ENCODE measurements around the gene ARMH3.
A peak's percentile ranks its signal among the peaks of the same experiment; 100 is the strongest.
"Not testable (repeated sequence)": the region's sequence is repeated elsewhere in the genome, so short reads cannot be mapped to it uniquely, and the experiment has no call there.

ARMH3 gene, protein sequence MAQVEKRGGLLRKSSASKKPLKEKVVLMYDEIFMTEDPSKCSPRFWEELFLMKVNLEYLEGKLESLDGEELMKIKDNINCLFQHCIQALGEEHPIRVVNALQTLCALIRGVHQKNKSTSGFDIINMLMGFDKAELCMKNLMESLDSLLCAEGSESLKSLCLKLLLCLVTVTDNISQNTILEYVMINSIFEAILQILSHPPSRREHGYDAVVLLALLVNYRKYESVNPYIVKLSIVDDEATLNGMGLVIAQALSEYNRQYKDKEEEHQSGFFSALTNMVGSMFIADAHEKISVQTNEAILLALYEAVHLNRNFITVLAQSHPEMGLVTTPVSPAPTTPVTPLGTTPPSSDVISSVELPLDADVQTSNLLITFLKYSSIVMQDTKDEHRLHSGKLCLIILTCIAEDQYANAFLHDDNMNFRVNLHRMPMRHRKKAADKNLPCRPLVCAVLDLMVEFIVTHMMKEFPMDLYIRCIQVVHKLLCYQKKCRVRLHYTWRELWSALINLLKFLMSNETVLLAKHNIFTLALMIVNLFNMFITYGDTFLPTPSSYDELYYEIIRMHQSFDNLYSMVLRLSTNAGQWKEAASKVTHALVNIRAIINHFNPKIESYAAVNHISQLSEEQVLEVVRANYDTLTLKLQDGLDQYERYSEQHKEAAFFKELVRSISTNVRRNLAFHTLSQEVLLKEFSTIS

GRCh38 chr10:102055647-102056419 lies at the start of gene ARMH3:
TSS of gene ARMH3 (minus strand) at chr10:102056173. CDS start at chr10:102040114, 16,059 bp downstream.
- peak; percentile 93 for DNase-seq

- no peak for DNase-seq
Observed at GRCh38 chr10:102102421-102102820, 46.4 kb upstream of the ARMH3 start.

DNA sequence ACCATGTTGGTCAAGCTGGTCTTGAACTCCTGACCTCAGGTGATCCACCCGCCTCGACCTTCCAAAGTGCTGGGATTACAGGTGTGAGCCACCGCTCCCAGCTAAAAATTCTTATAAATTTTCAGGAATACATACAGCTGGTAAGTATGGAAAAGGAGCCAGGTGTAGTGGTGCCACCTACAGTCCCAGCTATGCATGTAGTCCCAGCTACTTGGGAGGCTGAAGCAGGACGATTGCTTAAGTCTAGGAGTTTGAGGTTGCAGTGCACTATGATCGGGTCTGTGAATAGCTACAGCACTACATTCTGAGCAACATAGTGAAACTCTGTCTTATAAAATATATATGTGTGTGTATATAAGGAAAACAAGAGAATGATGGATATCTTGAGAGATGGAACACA lies 45.2 kb upstream of the ARMH3 start:
- DNase-seq = no peak

DNA sequence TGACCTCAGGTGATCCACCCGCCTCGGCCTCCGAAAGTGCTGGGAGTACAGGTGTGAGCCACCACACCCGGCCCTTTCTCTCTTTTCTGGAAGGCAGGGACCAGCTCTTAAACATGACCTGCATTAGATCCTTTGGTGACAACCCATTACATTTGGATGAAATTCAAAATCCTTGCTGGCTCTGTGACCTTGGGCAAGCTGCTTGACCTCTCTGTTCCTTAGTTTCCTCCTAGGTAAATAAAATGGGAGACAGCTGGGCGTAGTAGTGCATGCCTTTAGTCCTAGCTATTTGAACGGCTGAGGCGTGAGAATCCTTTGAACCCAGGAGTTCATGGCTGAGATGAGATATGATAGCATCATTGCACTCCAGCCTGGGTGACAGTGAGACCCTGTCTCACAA lies 40.5 kb upstream of the ARMH3 start:
- no peak for DNase-seq

DNA sequence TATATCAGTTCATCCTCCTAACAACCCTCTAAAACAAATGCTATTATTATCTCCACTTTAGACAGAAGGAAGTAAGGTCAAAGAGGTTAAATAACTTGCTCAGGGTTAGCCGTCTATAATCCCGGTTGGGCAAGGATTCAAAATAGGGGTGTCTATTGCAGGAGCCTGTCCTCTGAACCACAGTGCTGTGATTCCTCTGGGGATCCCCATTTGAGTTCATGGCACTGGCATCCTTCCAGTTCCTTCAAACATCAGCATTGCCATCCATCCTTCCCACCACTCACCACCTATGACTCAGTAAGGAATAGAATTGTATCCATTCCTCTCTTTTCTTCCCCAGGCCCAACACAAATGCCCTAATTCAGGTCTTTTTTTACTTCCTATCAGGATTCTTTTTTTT lies 34.8 kb upstream of the ARMH3 start:
- DNase-seq = no peak

GRCh38 chr10:102086196-102086595 lies 30.2 kb upstream of the ARMH3 start:
- DNase-seq = no peak

DNA sequence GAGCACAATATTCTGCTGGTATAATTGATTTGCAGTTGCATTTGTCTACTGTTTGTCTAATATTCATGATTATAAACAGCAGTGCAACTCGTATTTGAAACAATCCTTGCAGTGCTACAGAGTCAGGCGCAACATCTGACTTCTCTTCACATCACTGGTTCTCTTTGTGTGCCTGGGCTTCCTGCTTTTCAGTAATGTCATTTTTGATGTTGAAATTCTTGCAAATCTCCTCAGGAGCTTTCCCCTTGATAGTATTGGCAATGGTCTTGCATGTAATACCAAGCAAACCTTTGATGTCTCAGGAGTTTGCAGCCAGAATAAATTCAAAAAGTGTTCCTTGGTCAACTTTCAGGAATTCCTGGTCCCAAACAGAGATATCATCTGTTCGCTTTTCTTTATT lies 29.4 kb upstream of the ARMH3 start:
- DNase-seq = no peak

DNA sequence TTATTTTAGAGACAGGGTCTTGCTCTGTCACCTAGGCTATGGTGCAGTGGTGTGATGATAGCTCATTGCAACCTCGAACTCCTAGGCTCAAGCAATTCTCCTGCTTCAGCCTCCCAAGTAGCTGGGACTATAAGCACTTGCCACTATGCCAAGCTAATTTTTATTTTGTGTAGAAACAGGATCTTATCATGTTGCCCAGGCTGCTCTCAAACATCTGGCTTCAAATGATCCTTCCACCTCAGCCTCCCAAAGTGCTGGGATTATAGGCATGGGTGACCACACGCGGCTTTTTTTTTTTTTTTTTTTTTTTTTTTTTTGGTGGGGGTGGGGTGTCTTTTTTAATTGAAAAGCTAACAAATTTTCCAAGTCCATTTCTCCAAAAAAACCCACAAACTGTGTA lies 27.6 kb upstream of the ARMH3 start:
- no peak for DNase-seq

DNA sequence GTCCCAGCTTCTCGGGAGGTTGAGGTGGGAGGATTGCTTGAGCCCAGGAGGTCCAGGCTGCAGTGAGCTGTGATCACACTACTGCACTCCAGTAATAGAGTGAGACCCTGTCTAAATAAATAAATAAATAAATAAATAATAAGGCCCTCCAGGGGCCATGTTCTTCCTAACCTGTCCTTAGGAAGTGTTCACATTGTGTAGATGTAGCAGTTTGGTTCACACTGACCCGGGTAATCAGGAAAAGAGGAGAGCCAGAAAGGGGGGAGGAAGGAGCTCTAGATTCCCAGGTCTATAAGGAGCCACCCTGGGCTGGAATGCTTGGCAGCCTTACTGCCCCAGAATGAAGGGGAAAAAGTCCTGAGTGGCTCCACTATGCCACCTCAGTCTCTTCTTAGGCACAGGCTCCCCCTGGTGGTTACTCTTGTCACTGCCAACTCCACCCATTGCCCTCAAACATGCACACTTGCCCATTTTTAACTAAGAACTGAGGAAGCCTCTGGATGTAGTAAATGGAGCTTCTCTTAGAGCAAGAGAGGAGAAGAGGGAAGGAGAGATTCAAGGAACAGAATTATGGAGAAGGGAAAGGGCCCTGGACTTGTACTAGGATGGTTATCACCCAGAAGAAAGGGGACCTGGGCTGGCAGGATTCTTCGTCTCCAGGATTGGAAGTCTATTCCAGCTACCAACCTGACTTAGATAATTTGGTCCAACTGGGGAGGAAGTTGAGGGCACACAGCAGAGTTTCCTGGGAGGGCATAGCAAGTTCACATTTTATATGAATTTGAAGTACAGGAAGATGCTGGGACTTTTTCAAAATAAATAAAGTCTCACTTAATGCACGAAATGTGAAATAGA lies 16.9 kb upstream of the ARMH3 start:
- DNase-seq = peak; percentile 57

DNA sequence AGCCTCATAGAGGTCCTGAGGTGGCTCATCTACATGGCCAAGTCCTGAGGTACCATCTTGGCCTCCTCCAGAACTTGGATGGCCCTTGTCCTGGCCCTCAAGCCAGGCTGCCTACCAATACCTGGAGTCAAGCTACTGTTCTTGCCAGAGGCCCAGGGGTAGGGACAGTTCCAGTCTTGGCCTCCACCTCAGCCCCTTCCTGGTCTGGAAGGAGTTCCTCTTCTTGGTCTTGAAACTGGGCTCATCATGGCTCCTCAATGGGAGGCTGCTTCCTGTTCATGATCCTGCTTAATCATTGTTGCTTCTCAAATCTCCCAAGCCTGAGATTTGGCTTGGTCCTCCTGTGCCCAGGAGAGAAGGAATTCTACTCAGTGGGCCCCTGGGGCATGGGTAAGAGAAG lies 13.1 kb upstream of the ARMH3 start:
- DNase-seq = no peak

GRCh38 chr10:102068216-102068615 lies 12.2 kb upstream of the ARMH3 start:
- no peak for DNase-seq

DNA sequence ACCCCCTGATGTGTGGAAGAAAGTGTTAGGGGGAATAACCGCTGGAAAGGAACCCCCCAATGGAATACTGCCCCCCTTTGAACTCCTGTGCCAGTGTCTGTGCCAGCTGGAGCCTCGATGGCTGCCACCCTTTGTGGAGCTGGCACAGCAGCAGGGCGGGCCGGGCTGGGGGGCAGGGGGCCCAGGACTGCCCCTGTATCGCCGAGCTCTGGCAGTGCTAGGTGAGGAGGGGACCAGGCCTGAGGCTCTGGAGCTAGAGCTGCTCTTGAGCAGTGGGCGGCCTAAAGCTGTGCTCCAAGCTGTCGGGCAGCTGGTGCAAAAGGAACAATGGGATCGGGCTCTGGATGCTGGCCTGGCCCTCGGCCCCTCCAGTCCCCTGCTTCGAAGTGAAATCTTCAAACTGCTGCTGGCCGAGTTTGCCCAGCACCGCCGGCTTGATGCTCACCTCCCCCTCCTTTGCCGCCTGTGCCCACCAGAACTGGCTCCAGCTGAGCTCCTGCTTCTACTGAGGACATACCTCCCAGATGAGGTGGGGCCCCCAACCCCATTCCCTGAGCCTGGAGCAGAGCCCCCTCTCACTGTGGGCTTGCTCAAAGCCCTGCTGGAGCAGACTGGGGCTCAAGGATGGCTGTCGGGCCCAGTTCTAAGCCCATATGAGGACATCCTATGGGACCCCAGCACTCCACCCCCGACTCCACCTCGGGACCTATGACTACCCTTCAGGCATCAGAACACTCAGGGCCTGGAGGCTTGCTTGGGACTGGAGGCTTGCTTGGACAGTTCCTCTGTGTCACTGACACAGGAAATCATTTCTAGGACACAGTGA lies 11.3 kb upstream of the ARMH3 start:
- DNase-seq = no peak

- DNase-seq = no peak
Observed at GRCh38 chr10:102066399-102067088, 10.6 kb upstream of the ARMH3 start.

- DNase-seq = no peak
Observed at GRCh38 chr10:102065561-102066398, 9.8 kb upstream of the ARMH3 start.

- DNase-seq = peak; percentile 89
Observed at GRCh38 chr10:102064868-102065560, 9.0 kb upstream of the ARMH3 start, which contains the start of gene HPS6. TSS of gene HPS6 (plus strand) at chr10:102065349. CDS start at chr10:102065475, 126 bp downstream.

DNA sequence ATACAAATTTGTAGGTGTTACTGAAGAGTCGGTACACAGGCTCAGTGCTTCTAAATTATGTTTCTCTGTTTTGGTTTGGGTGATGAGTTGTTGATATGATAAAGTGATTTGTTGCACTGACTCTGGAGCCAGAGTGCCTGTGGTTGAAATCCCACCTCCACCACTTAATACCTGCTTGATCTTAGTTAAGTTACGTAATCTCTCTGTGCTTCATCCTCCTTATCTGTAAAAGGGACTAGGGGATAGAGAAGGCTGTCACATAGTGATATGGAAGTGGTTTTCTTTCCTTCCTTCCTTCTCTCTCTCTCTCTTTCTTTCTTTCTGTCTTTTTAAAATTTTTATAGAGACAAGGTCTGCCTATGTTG lies 8.5 kb upstream of the ARMH3 start:
- DNase-seq = no peak

- no peak for DNase-seq
Observed at GRCh38 chr10:102059987-102060386, 4.0 kb upstream of the ARMH3 start.

GRCh38 chr10:102054881-102055646 lies 909 bp downstream of the ARMH3 start:
- DNase-seq = not testable (repeated sequence)

DNA sequence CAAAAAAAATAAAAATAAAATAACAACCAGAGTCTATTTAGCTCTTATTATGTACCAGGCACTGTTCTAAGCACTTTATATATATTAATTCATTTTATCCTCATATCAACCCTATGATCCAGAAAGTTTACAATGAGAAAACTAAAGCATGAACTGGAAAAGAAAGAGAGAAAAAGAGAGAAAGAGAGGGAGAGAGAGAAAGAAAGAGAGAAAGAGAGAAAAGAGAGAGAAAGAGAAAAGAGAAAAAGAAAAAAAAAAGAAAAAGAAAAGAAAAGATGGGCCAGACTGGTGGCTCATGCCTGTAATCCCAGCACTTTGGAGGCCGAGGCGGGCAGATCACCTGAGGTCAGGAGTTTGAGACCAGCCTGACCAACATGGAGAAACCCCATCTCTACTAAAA lies 9.9 kb downstream of the ARMH3 start:
- no peak for DNase-seq
